HG03066 (cell line): Measurements from ENCODE around the gene CRYBG1.
A peak's percentile ranks its signal among the peaks of the same experiment; 100 is the strongest.

ENCODE experiments used
- ATAC-seq: cut with Tn5 transposase; IDR thresholded peaks from one replicate; pipeline ENCODE4 v1.9.1; 2021; ENCODE audit warnings: low read depth; ENCODE audit not compliant: unreplicated experiment

The CRYBG1 gene

GRCh38 chr6:106360410-106360988 is at the start of gene CRYBG1:
TSS of gene CRYBG1 (plus strand) at chr6:106360717. CDS start at chr6:106360909, 192 bp downstream.
- peak; percentile 76 for ATAC-seq

- ATAC-seq = no peak
Observed at GRCh38 chr6:106315765-106316374, 44.6 kb upstream of the CRYBG1 start.

GRCh38 chr6:106316375-106316766 is 44.1 kb upstream of the CRYBG1 start:
- ATAC-seq = no peak

GRCh38 chr6:106318061-106318460 is 42.5 kb upstream of the CRYBG1 start:
- no peak for ATAC-seq

- no peak for ATAC-seq
Observed at GRCh38 chr6:106318851-106319250, 41.7 kb upstream of the CRYBG1 start.

GRCh38 chr6:106321940-106322339 is 38.6 kb upstream of the CRYBG1 start:
- ATAC-seq = no peak

- no peak for ATAC-seq
Observed at GRCh38 chr6:106324726-106325335, 35.7 kb upstream of the CRYBG1 start.

- peak; percentile 95 for ATAC-seq
Observed at GRCh38 chr6:106325336-106326178, 35.0 kb upstream of the CRYBG1 start, which contains the start of gene ATG5. TSS of gene ATG5 (minus strand) at chr6:106325760. CDS start at chr6:106316208, 9,552 bp downstream.

GRCh38 chr6:106334646-106335448 is 25.7 kb upstream of the CRYBG1 start:
- ATAC-seq = no peak

- peak; percentile 76 for ATAC-seq
Observed at GRCh38 chr6:106339334-106340029, 21.0 kb upstream of the CRYBG1 start.

GRCh38 chr6:106347219-106347618 is 13.3 kb upstream of the CRYBG1 start:
- ATAC-seq = no peak

GRCh38 chr6:106356378-106356777 is 4.1 kb upstream of the CRYBG1 start:
- no peak for ATAC-seq

GRCh38 chr6:106359959-106360409 is 533 bp upstream of the CRYBG1 start:
- ATAC-seq = peak; percentile 22

GRCh38 chr6:106360989-106361430 is 493 bp downstream of the CRYBG1 start:
- peak; percentile 39 for ATAC-seq

GRCh38 chr6:106363401-106364138 is 3.1 kb downstream of the CRYBG1 start:
- ATAC-seq = no peak

GRCh38 chr6:106369739-106370138 is 9.2 kb downstream of the CRYBG1 start:
- ATAC-seq = no peak

- no peak for ATAC-seq
Observed at GRCh38 chr6:106370639-106371038, 10.1 kb downstream of the CRYBG1 start.

GRCh38 chr6:106372838-106373501 is 12.5 kb downstream of the CRYBG1 start:
- no peak for ATAC-seq
